Measurements from ENCODE around the gene GPR158. TPM values are rescaled to one million over a fixed set of nuclear protein-coding genes. Genes with fewer than 3 reads are reported as not detected.

The GPR158 gene
- total RNA-seq, 4 donors from 2014 or later, result 0.18 TPM; not detected in 3

GRCh38 chr10:25562547-25562946 lies 387.7 kb downstream of the GPR158 start:
- Histone ChIP-seq H3K9me3 (no peaks in the 10 kb centered on the region), H3K27ac (no peak overlapping the region), H3K4me1 (no peaks in the 10 kb centered on the region), H3K4me3 (no peak overlapping the region), H3K27me3 (no peaks in the 10 kb centered on the region), H3K36me3 (no peaks in the 10 kb centered on the region)
- WGBS, result 71% methylated on average over 4 of the region's 4 CpGs
- TF ChIP-seq, protein P1, sequence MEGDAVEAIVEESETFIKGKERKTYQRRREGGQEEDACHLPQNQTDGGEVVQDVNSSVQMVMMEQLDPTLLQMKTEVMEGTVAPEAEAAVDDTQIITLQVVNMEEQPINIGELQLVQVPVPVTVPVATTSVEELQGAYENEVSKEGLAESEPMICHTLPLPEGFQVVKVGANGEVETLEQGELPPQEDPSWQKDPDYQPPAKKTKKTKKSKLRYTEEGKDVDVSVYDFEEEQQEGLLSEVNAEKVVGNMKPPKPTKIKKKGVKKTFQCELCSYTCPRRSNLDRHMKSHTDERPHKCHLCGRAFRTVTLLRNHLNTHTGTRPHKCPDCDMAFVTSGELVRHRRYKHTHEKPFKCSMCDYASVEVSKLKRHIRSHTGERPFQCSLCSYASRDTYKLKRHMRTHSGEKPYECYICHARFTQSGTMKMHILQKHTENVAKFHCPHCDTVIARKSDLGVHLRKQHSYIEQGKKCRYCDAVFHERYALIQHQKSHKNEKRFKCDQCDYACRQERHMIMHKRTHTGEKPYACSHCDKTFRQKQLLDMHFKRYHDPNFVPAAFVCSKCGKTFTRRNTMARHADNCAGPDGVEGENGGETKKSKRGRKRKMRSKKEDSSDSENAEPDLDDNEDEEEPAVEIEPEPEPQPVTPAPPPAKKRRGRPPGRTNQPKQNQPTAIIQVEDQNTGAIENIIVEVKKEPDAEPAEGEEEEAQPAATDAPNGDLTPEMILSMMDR (IDR thresholded peaks at IDR 0.05), result no peak
- no peak for TF ChIP-seq POLR2AphosphoS5 (IDR thresholded peaks at IDR 0.05)
- no peak for TF ChIP-seq EP300 (IDR thresholded peaks at IDR 0.05)
- TF ChIP-seq POLR2A (IDR thresholded peaks at IDR 0.05), result no peak
- no peak for DNase-seq (ENCODE audit: low spot score in 2 of 2)

- no peak for TF ChIP-seq POLR2AphosphoS5 (IDR thresholded peaks at IDR 0.05)
- TF ChIP-seq, protein P1 (IDR thresholded peaks at IDR 0.05), result no peak
- 88% methylated on average over 6 of the region's 6 CpGs for WGBS
- no peaks in the 10 kb centered on the region for H3K4me1 ChIP-seq
- H3K27ac ChIP-seq, result no peak overlapping the region
- H3K9me3 ChIP-seq, result no peaks in the 10 kb centered on the region
- no peaks in the 10 kb centered on the region for H3K36me3 ChIP-seq
- DNase-seq (ENCODE audit: low spot score in 2 of 2), result no peak
- H3K27me3 ChIP-seq, result no peaks in the 10 kb centered on the region
- no peak overlapping the region for H3K4me3 ChIP-seq
Observed at GRCh38 chr10:25564351-25564750, 389.6 kb downstream of the GPR158 start.

- Histone ChIP-seq H3K4me1 (no peaks in the 10 kb centered on the region), H3K36me3 (no peaks in the 10 kb centered on the region)
Observed at GRCh38 chr10:25565570-25565969, 390.8 kb downstream of the GPR158 start.

DNA sequence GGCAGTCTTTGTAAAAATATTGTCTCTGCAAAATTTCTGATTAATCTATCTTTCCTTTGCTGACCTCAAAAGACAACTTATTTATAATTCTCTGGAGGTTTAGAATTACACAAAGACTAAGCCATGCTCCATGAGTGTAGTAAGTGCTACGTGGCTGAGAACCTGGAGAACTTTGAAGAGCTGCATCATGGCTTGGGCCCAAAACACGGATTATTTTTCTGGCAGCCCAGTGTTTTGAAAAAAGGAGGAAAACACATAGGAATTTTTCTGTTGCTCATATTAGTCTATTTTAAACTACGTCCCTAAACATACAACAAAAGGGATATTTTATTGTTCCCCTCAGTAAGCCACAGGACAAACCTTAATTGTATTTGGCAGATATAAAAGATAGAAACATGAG lies 398.5 kb downstream of the GPR158 start:
- DNase-seq (ENCODE audit: low spot score in 2 of 2), result no peak
- H3K4me1 ChIP-seq, result no peaks in the 10 kb centered on the region
- no peaks in the 10 kb centered on the region for H3K9me3 ChIP-seq
- no peaks in the 10 kb centered on the region for H3K27me3 ChIP-seq
- no peak overlapping the region for H3K4me3 ChIP-seq
- TF ChIP-seq POLR2A (IDR thresholded peaks at IDR 0.05), result no peak
- TF ChIP-seq, protein P1 (IDR thresholded peaks at IDR 0.05), result no peak
- TF ChIP-seq EP300 (IDR thresholded peaks at IDR 0.05), result no peak
- TF ChIP-seq POLR2AphosphoS5 (IDR thresholded peaks at IDR 0.05), result no peak
- 57% methylated on average over 3 of the region's 3 CpGs for WGBS
- no peaks in the 10 kb centered on the region for H3K36me3 ChIP-seq
- no peak overlapping the region for H3K27ac ChIP-seq

More at GRCh38 chr10:25565570-25565969, 390.8 kb downstream of the GPR158 start:
- H3K9me3 ChIP-seq, result no peaks in the 10 kb centered on the region
- no peaks in the 10 kb centered on the region for H3K27me3 ChIP-seq
- WGBS, result 40% methylated on average over 7 of the region's 7 CpGs
- H3K27ac ChIP-seq, result no peak overlapping the region
- TF ChIP-seq EP300 (IDR thresholded peaks at IDR 0.05), result no peak
- TF ChIP-seq, protein P1 (IDR thresholded peaks at IDR 0.05), result no peak
- no peak for TF ChIP-seq POLR2AphosphoS5 (IDR thresholded peaks at IDR 0.05)
- no peak for TF ChIP-seq POLR2A (IDR thresholded peaks at IDR 0.05)
- no peak for DNase-seq (ENCODE audit: low spot score in 2 of 2)
- no peak overlapping the region for H3K4me3 ChIP-seq

- Histone ChIP-seq H3K36me3 (no peaks in the 10 kb centered on the region), H3K4me3 (no peak overlapping the region), H3K27ac (no peak overlapping the region), H3K27me3 (no peaks in the 10 kb centered on the region), H3K4me1 (no peaks in the 10 kb centered on the region), H3K9me3 (no peaks in the 10 kb centered on the region)
- WGBS, result 76% methylated on average over 7 of the region's 7 CpGs
- DNase-seq (ENCODE audit: low spot score in 2 of 2), result no peak
- TF ChIP-seq POLR2A (IDR thresholded peaks at IDR 0.05) (no peak), EP300 (IDR thresholded peaks at IDR 0.05) (no peak), POLR2AphosphoS5 (IDR thresholded peaks at IDR 0.05) (no peak)
- TF ChIP-seq, protein P1 (IDR thresholded peaks at IDR 0.05), result no peak
Observed at GRCh38 chr10:25575343-25575742, 400.5 kb downstream of the GPR158 start.
